Measurements from ENCODE around the gene GZMM.

GZMM gene

GRCh38 chr19:512547-513365, 31.1 kb upstream of the GZMM start:
- peaks cover 5% of the 10 kb centered on the region; the same call in 1 of the 2 replicates for H3K4me1 ChIP-seq (ENCODE audit: control insufficient read depth, insufficient read depth, low read length)
- no peak overlapping the region for H3K27ac ChIP-seq (ENCODE audit: extremely low read depth, low read depth, low read length)
- H3K9me3 ChIP-seq (ENCODE audit: control insufficient read depth, insufficient read depth, low read depth, low read length): no peaks in the 10 kb centered on the region
- peaks cover 0 to 11% of the 10 kb centered on the region in 2 experiments; a peak in 1 of 3 replicates for H3K36me3 ChIP-seq (ENCODE audit: control insufficient read depth in 2 of 2, insufficient read depth in 1 of 2, low read length in 2 of 2)
- ChIA-PET CTCF (interaction anchor here (2.1 kb wide), 1 partner anchor 62 kb away, joined by 6 read pairs; no protein-coding TSS in a partner anchor), POLR2A (no interaction called here)
- no peak overlapping the region for H3K4me3 ChIP-seq (ENCODE audit: low read depth, low read length)
- TF ChIP-seq GLI2 (tag by site-specific recombination; IDR thresholded peaks at IDR 0.05; ENCODE audit: borderline replicate concordance, low read depth): no peak
- 0 out of 2 replicates have a peak, but pooled peaks have one; percentile 21 for TF ChIP-seq KLF10 (tag by site-specific recombination; IDR thresholded peaks at IDR 0.05)
- TF ChIP-seq KLF9 (tag by site-specific recombination; IDR thresholded peaks at IDR 0.05; ENCODE audit: low read depth): peak; percentile 40; the same call in 1 of the 2 replicates
- TF ChIP-seq, protein P1, sequence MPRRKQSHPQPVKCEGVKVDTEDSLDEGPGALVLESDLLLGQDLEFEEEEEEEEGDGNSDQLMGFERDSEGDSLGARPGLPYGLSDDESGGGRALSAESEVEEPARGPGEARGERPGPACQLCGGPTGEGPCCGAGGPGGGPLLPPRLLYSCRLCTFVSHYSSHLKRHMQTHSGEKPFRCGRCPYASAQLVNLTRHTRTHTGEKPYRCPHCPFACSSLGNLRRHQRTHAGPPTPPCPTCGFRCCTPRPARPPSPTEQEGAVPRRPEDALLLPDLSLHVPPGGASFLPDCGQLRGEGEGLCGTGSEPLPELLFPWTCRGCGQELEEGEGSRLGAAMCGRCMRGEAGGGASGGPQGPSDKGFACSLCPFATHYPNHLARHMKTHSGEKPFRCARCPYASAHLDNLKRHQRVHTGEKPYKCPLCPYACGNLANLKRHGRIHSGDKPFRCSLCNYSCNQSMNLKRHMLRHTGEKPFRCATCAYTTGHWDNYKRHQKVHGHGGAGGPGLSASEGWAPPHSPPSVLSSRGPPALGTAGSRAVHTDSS (tag by site-specific recombination; IDR thresholded peaks at IDR 0.05): no peak

- Histone ChIP-seq H3K27ac (ENCODE audit: extremely low read depth, low read depth, low read length) (no peak overlapping the region), H3K4me3 (ENCODE audit: low read depth, low read length) (no peak overlapping the region), H3K9me3 (ENCODE audit: control insufficient read depth, insufficient read depth, low read depth, low read length) (no peaks in the 10 kb centered on the region), H3K36me3 (ENCODE audit: control insufficient read depth in 2 of 2, insufficient read depth in 1 of 2, low read length in 2 of 2) (peaks cover 0 to 11% of the 10 kb centered on the region in 2 experiments; a peak in 1 of 3 replicates), H3K4me1 (ENCODE audit: control insufficient read depth, insufficient read depth, low read length) (peaks cover 4% of the 10 kb centered on the region; the same call in 1 of the 2 replicates)
- CTCF ChIA-PET: no interaction called here
- TF ChIP-seq ZNF792 (tag by site-specific recombination; IDR thresholded peaks at IDR 0.05) (peak; percentile 98), ZNF777 (tag by site-specific recombination; IDR thresholded peaks at IDR 0.05; ENCODE audit: borderline replicate concordance) (no peak)
- POLR2A ChIA-PET: no interaction called here
Measured at GRCh38 chr19:513368-514165, 30.3 kb upstream of the GZMM start.

- H3K4me3 ChIP-seq (ENCODE audit: low read depth, low read length): no peak overlapping the region
- no peak overlapping the region for H3K27ac ChIP-seq (ENCODE audit: extremely low read depth, low read depth, low read length)
- no peaks in the 10 kb centered on the region for H3K9me3 ChIP-seq (ENCODE audit: control insufficient read depth, insufficient read depth, low read depth, low read length)
- no peak for TF ChIP-seq ZNF223 (tag by site-specific recombination; IDR thresholded peaks at IDR 0.05)
- no peak for TF ChIP-seq ZNF184 (tag by site-specific recombination; IDR thresholded peaks at IDR 0.05)
- no peak for TF ChIP-seq SCRT1 (tag by site-specific recombination; IDR thresholded peaks at IDR 0.05; ENCODE audit: borderline replicate concordance)
- 0 out of 2 replicates have a peak, but pooled peaks have one; percentile 10 for TF ChIP-seq ZNF664 (tag by site-specific recombination; IDR thresholded peaks at IDR 0.05)
- peak; percentile 75; the same call in 1 of the 2 replicates for TF ChIP-seq ZNF792 (tag by site-specific recombination; IDR thresholded peaks at IDR 0.05)
- no peak for TF ChIP-seq TRIM28 (IDR thresholded peaks at IDR 0.05; ENCODE audit: borderline replicate concordance, low read length)
- no peak for TF ChIP-seq ZNF791 (tag by site-specific recombination; IDR thresholded peaks at IDR 0.05)
- TF ChIP-seq, protein P2, sequence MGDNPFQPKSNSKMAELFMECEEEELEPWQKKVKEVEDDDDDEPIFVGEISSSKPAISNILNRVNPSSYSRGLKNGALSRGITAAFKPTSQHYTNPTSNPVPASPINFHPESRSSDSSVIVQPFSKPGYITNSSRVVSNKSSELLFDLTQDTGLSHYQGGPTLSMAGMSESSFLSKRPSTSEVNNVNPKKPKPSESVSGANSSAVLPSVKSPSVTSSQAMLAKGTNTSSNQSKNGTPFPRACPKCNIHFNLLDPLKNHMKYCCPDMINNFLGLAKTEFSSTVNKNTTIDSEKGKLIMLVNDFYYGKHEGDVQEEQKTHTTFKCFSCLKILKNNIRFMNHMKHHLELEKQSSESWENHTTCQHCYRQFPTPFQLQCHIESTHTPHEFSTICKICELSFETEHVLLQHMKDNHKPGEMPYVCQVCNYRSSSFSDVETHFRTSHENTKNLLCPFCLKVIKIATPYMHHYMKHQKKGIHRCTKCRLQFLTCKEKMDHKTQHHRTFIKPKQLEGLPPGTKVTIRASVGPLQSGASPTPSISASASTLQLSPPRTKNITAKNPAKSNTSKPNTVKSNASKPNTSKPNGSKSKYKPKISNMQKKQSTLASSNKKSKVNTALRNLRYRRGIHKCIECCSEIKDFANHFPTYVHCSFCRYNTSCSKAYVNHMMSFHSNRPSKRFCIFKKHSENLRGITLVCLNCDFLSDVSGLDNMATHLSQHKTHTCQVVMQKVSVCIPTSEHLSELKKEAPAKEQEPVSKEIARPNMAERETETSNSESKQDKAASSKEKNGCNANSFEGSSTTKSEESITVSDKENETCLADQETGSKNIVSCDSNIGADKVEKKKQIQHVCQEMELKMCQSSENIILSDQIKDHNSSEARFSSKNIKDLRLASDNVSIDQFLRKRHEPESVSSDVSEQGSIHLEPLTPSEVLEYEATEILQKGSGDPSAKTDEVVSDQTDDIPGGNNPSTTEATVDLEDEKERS (tag by site-specific recombination; IDR thresholded peaks at IDR 0.05): no peak
- TF ChIP-seq ZFHX2 (tag by site-specific recombination; conservative IDR thresholded peaks at IDR 0.05): no peak
- no peak for TF ChIP-seq ZNF626 (tag by site-specific recombination; IDR thresholded peaks at IDR 0.05)
- no peak for TF ChIP-seq ZBTB48 (tag by site-specific recombination; IDR thresholded peaks at IDR 0.05)
- TF ChIP-seq FEZF1 (tag by site-specific recombination; IDR thresholded peaks at IDR 0.05): no peak
- TF ChIP-seq ZNF776 (tag by site-specific recombination; IDR thresholded peaks at IDR 0.05; ENCODE audit: borderline replicate concordance): no peak
- TF ChIP-seq ZXDB (tag by site-specific recombination; IDR thresholded peaks at IDR 0.05): no peak
- no peak for TF ChIP-seq MEIS1 (CRISPR knock-in tag; IDR thresholded peaks at IDR 0.05; ENCODE audit: borderline replicate concordance)
- POLR2A ChIA-PET: no interaction called here
- CTCF ChIA-PET: interaction anchor here (1.5 kb wide), 1 partner anchor 8 kb away, joined by 5 read pairs; no protein-coding TSS in a partner anchor
- peaks cover 0 to 11% of the 10 kb centered on the region in 2 experiments; a peak in 1 of 3 replicates for H3K36me3 ChIP-seq (ENCODE audit: control insufficient read depth in 2 of 2, insufficient read depth in 1 of 2, low read length in 2 of 2)
- H3K4me1 ChIP-seq (ENCODE audit: control insufficient read depth, insufficient read depth, low read length): 0 out of 2 replicates have a peak, but pooled peaks cover 2% of the 10 kb centered on the region
Measured at GRCh38 chr19:514166-514663, 29.6 kb upstream of the GZMM start.
